GM19025 (cell line): ENCODE measurements around the gene SLC22A4.

ENCODE experiments used
- ATAC-seq: cut with Tn5 transposase; IDR thresholded peaks from one replicate; pipeline ENCODE4 v1.9.1; 2021; ENCODE audit warnings: mild to moderate bottlenecking, low read depth, moderate library complexity; ENCODE audit not compliant: unreplicated experiment

Gene SLC22A4

DNA sequence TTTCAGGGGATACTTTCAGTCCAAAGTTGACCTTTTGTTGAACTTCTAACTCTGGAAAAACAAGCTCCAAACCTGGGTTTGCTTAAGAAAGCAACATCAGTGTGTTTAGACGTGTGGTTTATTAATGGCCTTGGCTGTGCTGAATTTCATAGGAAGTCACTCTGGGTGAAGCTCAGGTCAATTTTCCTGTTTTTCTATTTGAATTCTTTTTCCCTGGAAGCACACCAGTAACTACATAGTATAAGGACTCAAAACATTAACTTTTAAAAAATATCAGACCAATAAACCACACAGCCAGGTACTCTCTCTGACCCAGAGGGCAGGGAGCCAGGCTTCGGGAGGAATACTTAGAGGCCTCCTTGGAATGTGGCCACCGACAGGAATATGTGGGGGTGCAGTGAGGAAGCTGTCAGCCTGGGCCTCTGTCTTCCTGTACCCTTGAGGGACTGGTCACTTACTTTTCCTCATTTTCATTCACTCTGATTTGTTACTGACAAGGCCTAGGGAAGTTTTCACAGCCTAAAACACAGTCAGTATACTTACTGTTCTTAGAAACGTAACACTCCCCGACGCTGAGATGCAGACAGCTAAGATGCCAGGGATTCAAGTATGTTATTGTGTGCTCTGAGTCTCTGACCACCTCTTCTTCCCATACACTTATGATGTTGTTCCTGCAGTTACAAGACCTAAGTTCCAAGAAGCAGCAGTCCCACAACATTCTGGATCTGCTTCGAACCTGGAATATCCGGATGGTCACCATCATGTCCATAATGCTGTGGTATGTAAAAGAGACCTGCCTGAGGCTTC is 94.3 kb downstream of the SLC22A4 start:
- no peak for ATAC-seq

DNA sequence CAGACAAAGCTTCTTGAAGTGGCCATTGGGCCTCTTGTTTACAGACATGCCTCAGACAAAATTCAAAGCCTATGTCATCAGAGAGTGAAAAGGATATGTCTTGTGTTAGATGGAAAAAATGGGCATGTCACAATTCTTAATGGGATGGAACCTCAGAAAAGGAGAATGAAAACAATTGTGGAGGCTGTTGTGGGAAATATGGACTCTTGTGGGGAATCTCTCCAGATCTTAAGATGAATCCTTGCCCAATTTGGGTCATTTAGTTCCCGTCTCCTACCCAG is 94.8 kb downstream of the SLC22A4 start:
- no peak for ATAC-seq

DNA sequence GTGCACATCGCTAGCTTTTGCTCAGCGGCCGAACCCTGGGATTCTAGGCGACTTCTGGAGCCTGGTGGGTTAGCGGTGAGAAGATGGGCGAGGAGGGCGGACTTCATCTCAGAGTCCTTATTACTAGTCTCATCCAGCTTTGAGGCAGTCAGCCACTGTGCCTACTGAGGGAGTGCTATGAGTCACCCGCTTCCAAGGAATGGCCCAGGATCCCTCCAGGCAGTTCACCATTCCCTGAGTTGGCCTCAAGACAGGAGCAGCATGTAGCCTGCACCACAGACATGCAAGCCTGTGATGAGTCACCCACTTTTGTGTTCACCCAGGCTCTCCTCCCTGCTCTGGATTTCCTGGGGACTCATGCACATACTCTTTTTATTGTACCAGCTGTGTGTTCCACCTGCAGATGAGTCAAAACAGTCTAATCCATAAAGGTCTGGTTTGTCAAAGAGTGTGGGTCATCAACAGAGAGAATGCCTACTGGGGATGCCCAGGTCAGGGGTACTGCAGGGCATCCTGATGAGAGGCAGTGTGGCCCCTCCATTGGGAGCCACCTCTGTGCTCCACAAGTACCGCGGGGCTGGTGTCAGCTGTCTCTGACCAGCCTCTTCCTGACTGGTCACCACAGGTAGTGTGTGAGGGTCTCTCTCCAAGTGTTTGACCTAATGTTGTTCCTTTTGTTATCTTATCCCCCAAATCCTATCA is 95.5 kb downstream of the SLC22A4 start:
- no peak for ATAC-seq

DNA sequence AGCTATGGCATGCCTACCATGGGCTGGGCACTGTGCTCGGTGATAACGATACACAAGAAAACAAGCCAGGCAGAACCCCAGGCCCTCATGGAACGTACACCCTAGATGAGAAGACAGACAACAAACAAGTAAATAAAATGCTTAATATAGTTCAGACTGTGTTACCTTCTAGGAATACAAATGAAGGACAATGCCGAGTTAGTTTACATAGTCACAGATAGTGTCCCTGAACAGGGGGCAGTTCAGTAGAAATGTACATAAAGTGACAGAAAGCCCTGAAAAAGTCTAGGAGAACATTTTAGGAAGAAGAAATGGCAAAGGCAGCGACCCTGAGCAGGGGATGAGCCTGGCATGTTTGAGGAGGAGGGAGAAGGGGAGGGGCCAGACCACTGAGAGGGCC is 97.1 kb downstream of the SLC22A4 start:
- no peak for ATAC-seq

DNA sequence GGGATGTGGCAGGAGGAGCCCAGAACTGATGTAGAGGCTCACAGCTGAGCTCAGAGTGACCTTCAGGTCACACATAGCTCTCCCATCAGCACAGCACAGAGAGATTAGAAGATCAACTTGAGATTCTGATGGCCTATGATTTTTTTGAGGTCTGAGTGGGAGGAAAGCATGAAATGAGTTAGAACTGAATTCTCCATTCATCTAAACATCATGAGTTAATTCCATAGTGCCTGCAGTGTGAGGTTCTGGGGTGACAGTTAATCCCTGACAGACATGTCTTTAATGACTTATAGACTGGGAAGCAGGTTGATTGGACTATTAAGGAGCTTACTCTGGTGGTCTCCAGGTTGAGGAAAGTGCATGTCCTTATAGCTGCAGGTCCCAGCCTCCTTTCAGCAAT is 97.7 kb downstream of the SLC22A4 start:
- ATAC-seq = no peak

DNA sequence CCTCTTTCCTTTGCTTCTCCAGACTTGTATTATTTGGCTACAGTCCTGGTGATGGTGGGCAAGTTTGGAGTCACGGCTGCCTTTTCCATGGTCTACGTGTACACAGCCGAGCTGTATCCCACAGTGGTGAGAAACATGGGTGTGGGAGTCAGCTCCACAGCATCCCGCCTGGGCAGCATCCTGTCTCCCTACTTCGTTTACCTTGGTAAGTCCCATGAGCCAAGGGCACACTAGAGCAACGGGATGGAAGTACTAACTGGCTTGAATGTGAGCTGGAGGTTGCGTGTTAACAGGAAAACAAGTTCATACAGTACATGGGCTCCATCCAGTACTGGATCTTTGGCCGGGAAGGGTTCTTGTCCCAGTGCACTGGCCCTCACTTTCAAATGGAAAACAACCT is 98.2 kb downstream of the SLC22A4 start:
- ATAC-seq = no peak

DNA sequence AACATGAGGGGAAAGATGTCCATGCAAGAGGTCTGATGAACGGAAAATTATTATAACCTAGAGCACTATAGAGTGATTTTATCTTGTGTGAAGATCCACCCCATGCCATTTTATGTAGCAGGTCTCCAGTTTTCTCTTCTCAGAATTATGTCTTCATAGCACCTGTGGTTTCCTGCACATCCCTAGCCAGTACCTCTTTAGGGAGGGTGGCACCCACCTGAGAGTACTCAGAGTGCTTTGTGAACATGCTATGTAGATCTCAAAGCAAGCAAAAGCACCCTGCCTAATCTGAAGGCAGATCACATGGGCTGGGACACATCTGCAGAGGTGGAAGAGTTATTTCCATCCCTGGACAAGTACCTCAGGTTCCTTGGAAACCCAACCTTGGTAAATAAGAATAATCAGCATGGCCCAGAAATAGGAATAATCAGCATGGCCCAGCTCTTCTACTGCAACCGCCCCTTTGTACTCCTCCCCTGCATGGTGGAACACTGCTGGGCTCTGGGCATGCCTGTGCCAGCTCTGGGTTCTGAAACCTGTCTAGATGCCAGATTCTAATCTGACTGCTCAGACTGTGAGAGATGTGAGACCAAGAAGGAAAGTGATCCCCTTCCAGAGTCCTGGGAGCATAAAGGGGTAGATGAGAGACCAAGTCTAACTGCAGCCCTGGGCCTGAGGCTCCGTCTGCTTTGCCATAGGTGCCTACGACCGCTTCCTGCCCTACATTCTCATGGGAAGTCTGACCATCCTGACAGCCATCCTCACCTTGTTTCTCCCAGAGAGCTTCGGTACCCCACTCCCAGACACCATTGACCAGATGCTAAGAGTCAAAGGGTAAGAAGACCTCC is 99.0 kb downstream of the SLC22A4 start:
- no peak for ATAC-seq
